NCI-H524 treated with DMSO at 0.1 percent for 48 hours (cell line): ENCODE results near the gene KAZN.

Source experiments
- DNase-seq: peaks from one replicate; lab custom pipeline; 2025; lab: John Stamatoyannopoulos, UW

The KAZN gene

GRCh38 chr1:14677292-14677971, 78.9 kb downstream of the KAZN start:
- no peak for DNase-seq

GRCh38 chr1:14678011-14678638, 79.6 kb downstream of the KAZN start:
- DNase-seq = no peak

GRCh38 chr1:14679027-14679688, 80.7 kb downstream of the KAZN start:
- no peak for DNase-seq

GRCh38 chr1:14681182-14681581, 82.7 kb downstream of the KAZN start:
- no peak for DNase-seq

GRCh38 chr1:14682941-14683621, 84.6 kb downstream of the KAZN start:
- no peak for DNase-seq

GRCh38 chr1:14685078-14685477, 86.6 kb downstream of the KAZN start:
- DNase-seq = no peak

- DNase-seq = no peak
Measured at GRCh38 chr1:14686701-14687100, 88.2 kb downstream of the KAZN start.

GRCh38 chr1:14687147-14687546, 88.7 kb downstream of the KAZN start:
- DNase-seq = no peak

GRCh38 chr1:14689996-14690615, 91.6 kb downstream of the KAZN start:
- DNase-seq = no peak

GRCh38 chr1:14693949-14694348, 95.5 kb downstream of the KAZN start:
- DNase-seq = no peak

- DNase-seq = no peak
Measured at GRCh38 chr1:14694589-14694988, 96.1 kb downstream of the KAZN start.

GRCh38 chr1:14696761-14697160, 98.3 kb downstream of the KAZN start:
- no peak for DNase-seq

- DNase-seq = no peak
Measured at GRCh38 chr1:14697353-14697752, 98.9 kb downstream of the KAZN start.

GRCh38 chr1:14698314-14698713, 99.8 kb downstream of the KAZN start:
- DNase-seq = peak; percentile 68

- no peak for DNase-seq
Measured at GRCh38 chr1:14699620-14700019, 101.1 kb downstream of the KAZN start.

GRCh38 chr1:14704846-14705245, 106.4 kb downstream of the KAZN start:
- DNase-seq = peak; percentile 82

- no peak for DNase-seq
Measured at GRCh38 chr1:14705824-14706223, 107.3 kb downstream of the KAZN start.

- DNase-seq = peak; percentile 22
Measured at GRCh38 chr1:14706631-14707030, 108.1 kb downstream of the KAZN start.

GRCh38 chr1:14707531-14708445, 109.3 kb downstream of the KAZN start:
- no peak for DNase-seq

GRCh38 chr1:14710331-14710730, 111.8 kb downstream of the KAZN start:
- no peak for DNase-seq

- no peak for DNase-seq
Measured at GRCh38 chr1:14712136-14712535, 113.7 kb downstream of the KAZN start.
